Fibroblast of the aortic adventitia (primary cell): Measurements from ENCODE around the gene TYW1B. TPM values are rescaled to one million over a fixed set of nuclear protein-coding genes. Genes with fewer than 3 reads are reported as not detected.
"Not testable (repeated sequence)": the region's sequence is repeated elsewhere in the genome, so short reads cannot be mapped to it uniquely, and the experiment has no call there.

ENCODE experiments used
- DNase-seq: peaks from one replicate; pipeline ENCODE4 v3.0.0-alpha.2; 2010; ENCODE audit warnings: low read depth
- H3K4me3 ChIP-seq: 2 replicates; pipeline ENCODE4 v1.5.1; 2011; ENCODE audit warnings: low read depth, mild to moderate bottlenecking, control low read depth, low read length, moderate library complexity
- total RNA-seq: library from RNA; depleted of rRNA; stranded (reverse); fragments of >200 nt; gene quantifications from 2 replicates; pipeline ENCODE4 v1.2.3, GENCODE V29; 2012; ENCODE audit warnings: low replicate concordance
- TF ChIP-seq, protein P1 (sequence below): IDR thresholded peaks from 2 replicates; pipeline ENCODE4 v1.5.1; 2011; ENCODE audit warnings: mild to moderate bottlenecking, low read length, control low read depth, inconsistent platforms; ENCODE audit not compliant: insufficient read depth

The TYW1B gene
- total RNA-seq, 1 donor, result 0.99 TPM

DNA sequence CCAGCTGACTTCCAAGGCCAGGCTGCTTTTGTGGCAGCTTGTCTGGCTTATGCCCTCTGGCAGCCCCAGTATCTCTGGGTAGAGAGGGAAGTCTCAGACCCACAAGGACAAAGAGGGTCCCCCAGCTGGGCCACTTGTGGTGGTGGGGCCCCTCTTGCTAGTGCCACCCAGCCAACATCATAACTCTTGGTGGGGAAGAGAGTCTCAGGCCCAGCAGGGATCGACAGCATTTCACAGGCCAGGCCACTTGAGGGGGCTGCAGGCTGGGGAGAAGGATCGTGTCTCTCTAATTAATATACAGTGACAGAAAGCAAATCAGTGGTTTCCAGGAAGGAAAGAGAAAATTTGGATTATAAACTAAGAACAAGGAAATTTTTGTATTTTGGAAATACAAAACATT, 76.0 kb downstream of the TYW1B start:
- no peak for DNase-seq
- TF ChIP-seq, protein P1, sequence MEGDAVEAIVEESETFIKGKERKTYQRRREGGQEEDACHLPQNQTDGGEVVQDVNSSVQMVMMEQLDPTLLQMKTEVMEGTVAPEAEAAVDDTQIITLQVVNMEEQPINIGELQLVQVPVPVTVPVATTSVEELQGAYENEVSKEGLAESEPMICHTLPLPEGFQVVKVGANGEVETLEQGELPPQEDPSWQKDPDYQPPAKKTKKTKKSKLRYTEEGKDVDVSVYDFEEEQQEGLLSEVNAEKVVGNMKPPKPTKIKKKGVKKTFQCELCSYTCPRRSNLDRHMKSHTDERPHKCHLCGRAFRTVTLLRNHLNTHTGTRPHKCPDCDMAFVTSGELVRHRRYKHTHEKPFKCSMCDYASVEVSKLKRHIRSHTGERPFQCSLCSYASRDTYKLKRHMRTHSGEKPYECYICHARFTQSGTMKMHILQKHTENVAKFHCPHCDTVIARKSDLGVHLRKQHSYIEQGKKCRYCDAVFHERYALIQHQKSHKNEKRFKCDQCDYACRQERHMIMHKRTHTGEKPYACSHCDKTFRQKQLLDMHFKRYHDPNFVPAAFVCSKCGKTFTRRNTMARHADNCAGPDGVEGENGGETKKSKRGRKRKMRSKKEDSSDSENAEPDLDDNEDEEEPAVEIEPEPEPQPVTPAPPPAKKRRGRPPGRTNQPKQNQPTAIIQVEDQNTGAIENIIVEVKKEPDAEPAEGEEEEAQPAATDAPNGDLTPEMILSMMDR, result peak; percentile 6

DNA sequence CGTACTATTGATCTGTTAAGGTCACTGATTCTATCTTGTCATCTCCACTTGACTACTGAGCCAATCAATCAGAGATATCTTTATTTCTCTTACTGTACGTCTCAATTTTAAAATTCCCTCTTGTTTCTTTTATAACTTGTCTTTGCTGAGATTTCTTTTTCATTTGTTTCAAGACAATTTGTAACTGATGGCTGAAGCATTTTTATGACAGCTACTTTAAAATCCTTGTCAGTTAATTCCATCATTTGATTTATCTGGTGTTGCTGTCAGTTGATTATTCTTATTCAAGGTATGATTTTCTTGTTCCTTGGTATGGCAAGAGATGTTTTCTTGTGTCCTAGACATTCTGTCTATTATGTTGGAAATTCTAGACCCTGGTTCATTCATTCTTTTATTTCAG, 76.6 kb downstream of the TYW1B start:
- no peak overlapping the region for H3K4me3 ChIP-seq
- no peak for DNase-seq
- TF ChIP-seq, protein P1, result no peak

More for the DNA sequence above, 76.0 kb downstream of the TYW1B start:
- H3K4me3 ChIP-seq, result no peak overlapping the region

DNA sequence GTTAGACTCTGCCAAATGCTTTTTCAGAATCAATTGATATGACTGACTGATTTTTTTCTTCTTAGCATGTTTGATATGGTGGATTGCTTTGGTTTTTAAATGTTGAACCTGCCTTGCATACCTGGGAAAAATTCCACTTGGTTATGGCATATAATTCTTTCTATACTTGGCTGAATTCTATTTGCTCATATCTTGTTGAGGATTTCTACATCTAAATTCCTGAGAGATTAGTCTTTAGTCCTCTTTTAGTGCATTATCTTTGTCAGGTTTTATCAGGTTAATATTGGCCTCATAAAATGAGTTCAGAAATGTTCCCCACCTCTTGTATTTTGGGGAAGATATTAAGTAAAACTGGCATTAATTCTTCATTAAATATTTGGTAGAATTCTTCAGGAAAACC, 79.4 kb downstream of the TYW1B start:
- DNase-seq, result peak; percentile 28

DNA sequence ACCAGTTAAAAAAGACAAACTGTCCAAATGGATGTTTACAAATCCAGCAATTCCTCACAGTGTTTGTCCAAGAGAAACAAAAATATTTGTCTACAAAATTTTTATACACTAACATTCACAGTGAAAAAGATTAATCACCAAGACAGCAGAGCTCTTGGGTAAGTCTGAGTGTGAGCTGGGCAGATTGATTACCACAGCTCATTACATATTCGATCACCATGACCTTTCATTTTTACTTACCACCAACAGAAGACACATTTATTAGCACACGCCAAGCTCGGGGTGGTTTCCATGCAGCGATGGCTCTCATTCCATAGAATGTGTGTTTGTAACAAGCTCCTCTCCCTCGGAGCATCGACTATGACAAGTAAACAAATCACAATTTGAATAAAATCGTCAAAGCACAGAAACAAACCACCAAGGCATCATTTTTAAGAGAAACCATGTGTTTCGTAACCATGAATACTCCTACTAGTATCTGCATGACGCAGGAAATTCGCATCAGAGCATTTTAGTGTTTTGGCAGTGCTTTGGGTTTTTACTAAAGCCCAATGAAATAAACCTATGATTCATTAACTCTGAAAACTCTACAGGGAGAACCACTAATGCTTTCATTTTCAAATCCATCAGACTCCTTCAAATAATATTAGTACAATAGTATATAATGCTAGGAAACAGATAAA, 83.6 kb downstream of the TYW1B start:
- peak; percentile 69 for DNase-seq
- H3K4me3 ChIP-seq, result not testable (repeated sequence)

More for the DNA sequence above, 79.4 kb downstream of the TYW1B start:
- H3K4me3 ChIP-seq, result not testable (repeated sequence)

DNA sequence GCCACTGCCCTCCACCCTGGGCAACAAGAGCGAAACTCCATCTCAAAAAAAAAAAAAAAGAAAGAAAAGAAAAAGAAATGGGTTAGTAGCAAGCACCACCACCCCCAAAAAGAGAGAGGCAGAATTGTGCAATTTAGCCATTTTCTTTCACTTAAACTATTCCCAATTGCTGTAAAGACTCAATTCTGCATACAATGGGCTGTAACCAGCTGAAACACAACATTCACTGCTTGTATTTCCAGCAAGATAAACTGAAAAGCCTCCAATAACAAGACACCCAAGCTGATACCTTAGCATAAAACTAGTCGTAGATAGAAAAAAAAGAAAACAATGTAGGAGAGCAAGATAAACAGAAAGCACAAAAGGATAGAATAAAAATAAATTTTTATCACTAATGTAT, 84.2 kb downstream of the TYW1B start:
- DNase-seq, H3K4me3 ChIP-seq: not testable (repeated sequence)

DNA sequence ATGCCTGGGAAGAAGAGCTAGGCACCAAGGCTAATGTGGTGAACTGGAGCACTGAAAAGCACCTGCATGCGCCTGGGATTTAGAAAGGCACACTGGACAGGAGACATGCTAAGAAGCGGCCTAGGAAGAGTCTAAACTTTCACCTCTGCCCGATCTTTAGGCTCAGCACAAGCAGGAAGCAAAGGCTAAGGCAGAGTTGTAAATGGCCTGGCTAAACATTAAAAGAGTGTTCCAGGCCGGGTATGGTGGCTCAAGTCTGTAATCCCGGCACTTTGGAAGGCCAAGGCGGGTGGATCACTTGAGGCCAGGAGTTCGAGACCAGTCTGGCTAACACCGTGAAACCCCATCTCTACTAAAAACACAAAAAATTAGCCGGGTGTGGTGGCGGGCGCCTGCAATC, 88.3 kb downstream of the TYW1B start:
- DNase-seq, H3K4me3 ChIP-seq: not testable (repeated sequence)

DNA sequence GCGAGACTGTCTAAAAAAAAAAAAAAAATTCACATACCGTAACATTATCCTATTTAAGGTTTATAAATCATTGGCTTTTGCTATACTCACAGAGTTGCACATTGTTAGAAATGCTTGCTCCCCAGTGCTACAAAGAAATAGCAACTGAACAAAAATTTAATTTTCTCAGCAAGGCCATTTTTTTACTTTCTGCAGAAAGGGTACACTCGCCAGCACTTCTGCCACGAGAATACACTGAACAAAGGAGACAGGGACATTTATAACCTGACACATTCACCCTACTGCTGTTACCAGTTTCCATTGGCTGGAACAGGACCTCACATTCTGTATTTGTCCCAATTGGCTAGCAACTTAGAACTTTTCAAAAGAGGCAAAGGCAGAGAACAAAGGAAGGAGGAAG, 92.1 kb downstream of the TYW1B start:
- H3K4me3 ChIP-seq, DNase-seq: not testable (repeated sequence)

DNA sequence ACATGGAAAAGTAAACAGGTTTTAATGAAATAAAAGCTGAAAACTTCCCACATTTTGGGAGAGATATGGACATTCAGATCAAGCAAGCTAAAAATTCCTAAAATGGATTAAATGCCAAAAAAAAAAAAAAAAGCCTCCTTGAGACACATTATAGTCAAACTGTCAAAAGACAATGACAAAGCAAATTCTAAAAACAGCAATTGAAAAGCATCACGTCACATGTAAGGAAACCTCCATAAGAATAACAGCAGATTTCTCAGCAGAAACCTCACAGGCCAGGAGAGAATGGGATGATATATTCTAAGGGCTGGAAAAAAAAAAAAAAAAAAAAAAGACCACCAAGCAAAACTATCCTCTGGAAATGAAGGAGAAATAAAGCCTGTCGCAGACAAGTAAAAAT, 97.2 kb downstream of the TYW1B start:
- not testable (repeated sequence) for H3K4me3 ChIP-seq, DNase-seq

DNA sequence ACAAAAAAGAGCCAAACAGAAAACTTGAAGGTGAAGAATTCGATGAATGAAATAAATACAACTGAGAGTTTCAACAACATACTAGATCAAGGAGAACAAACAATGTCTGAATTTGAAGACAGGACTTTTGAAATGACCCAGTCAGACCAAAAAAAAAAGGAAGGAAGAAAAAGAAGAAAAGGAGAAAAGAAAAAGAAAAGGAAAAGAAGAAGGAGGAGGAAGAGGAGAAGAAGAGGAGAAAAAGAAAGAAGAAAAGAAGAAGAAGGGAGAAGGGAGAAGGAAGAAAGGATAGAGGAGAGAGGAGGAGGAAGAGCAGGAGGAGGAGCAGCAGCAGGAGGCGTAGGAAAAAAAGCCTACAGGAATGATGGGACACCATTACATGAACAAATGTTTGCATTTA, 97.6 kb downstream of the TYW1B start:
- not testable (repeated sequence) for H3K4me3 ChIP-seq, DNase-seq

DNA sequence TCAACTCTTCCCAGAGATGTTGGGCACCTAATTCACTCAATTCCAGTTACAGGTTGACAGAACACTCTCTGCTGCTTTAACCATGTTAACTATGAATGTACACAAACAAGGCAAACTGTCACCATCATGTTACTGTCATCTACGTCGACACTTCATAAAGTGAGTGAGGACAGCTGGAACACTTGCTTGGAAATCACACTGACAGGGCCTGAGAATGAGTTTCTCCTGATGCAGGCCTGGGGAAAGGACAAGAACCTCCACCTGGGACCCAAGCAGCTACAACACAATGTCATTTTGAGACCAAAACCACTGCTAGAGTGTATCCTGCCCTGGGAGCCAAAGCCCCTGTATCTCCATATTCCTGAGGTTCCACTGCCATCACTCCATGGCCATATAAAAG, 98.9 kb downstream of the TYW1B start:
- H3K4me3 ChIP-seq, result not testable (repeated sequence)

DNA sequence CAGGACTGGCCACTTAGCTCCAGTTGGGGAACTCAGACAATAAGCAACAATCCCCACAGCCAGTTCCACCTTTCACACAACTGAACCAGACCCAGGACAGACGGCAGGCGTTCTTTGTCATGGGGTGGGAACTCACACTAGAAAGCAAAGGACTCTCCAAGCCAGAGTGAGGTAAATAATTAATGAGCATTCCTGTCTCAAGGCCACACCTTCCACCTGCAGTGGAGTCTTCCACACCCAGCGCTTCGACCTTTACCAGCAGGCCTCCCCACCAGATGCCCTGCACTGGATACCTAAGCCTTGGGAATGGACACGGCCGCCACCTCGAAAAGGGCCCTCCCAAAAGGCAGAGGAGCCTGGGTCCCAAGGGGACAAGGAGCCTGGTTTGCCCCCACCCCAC, 105.3 kb downstream of the TYW1B start:
- DNase-seq, H3K4me3 ChIP-seq: not testable (repeated sequence)

More for the DNA sequence above, 98.9 kb downstream of the TYW1B start:
- DNase-seq, result not testable (repeated sequence)

DNA sequence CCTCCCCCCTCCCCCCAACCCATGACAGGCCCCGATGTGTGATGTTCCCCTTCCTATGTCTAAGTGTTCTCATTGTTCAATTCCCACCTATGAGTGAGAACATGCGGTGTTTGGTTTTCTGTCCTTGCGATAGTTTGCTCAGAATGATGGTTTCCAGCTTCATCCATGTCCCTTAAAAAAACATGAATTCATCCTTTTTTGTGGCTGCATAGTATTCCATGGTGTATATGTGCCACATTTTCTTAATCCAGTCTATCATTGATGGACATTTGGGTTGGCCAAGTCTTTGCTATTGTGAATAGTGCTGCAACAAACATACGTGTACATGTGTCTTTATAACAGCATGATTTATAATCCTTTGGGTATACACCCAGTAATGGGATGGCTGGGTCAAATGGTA, 107.1 kb downstream of the TYW1B start:
- DNase-seq, H3K4me3 ChIP-seq: not testable (repeated sequence)

DNA sequence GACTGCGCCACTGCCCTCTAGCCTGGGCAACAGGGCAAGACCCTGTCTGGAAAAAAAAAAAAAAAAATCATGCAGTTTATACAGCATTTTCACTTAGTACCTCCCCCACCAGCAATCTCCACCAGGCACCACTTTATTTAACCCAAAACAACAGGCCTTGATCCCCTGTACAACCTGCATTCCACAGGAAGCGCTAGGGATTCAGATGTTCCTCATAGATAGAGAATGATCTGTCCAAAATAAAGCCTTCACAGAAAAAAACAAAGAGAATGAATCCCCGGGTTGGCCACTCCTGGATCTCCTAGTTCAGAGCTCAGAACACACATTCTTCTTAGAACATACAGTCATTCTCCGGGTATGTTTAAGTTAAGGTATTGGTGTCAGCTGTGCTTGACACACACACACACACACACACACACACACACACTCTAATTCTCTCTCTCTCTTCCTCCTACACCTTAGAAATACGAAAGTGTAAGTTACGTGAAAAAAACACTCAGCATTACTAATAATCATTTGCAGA, 110.7 kb downstream of the TYW1B start:
- H3K4me3 ChIP-seq, DNase-seq: not testable (repeated sequence)

DNA sequence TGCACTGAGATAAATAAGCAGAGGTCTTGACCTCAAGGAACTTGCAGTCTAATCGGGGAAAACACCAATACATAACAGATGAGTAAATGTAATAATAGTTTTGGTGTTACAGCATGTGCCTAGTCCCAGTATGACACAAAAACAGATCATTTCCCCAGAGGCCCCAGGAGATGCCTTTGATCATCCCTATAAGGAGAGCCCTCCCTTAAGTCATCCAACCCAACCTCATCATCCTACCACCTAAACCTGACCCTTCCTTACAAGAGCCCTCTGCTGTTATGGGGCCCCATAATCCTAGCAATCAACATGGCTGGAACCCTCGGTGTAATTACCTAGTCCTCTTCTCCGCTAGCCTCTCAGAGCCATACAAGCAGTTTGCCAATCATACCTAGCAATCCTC, 116.1 kb downstream of the TYW1B start:
- H3K4me3 ChIP-seq, result not testable (repeated sequence)

More for the DNA sequence above, 116.1 kb downstream of the TYW1B start:
- not testable (repeated sequence) for DNase-seq
